ENCODE results near the gene NKAIN4.

- TF ChIP-seq CTCF (IDR thresholded peaks at IDR 0.05; ENCODE audit: low read length) (no peak), EZH2 (optimal IDR thresholded peaks at IDR 0.05; ENCODE audit: low read depth, low read length) (no peak)
Measured at GRCh38 chr20:63284544-63284949, 30.3 kb upstream of the NKAIN4 start.
